HepG2 (cell line): Measurements from ENCODE around the gene DOCK1. TPM values are rescaled to one million over a fixed set of nuclear protein-coding genes. Genes with fewer than 3 reads are reported as not detected.
A peak's percentile ranks its signal among the peaks of the same experiment; 100 is the strongest.

Experiments used
- AGO1 ChIP-seq: fragments of 200-400 bp; formaldehyde crosslinking; IDR thresholded peaks from 2 replicates; pipeline ENCODE4 v1.6.1; 2017; ENCODE audit warnings: mild to moderate bottlenecking, low read depth, low read length, moderate library complexity; ENCODE audit not compliant: poor library complexity, severe bottlenecking
- FOXA3 ChIP-seq: IDR thresholded peaks from 2 replicates; pipeline ENCODE4 v1.6.1; 2016; ENCODE audit warnings: missing genetic modification reagents, missing compliant biosample characterization
- FOXP4 ChIP-seq: sonication (generic); formaldehyde crosslinking; IDR thresholded peaks from 2 replicates; pipeline ENCODE4 v1.4.0; 2020; ENCODE audit warnings: missing genetic modification reagents
- GLI4 ChIP-seq: sonication (generic); formaldehyde crosslinking; IDR thresholded peaks from 2 replicates; pipeline ENCODE4 v1.5.1; 2020; ENCODE audit warnings: missing genetic modification reagents, mild to moderate bottlenecking, moderate library complexity, borderline replicate concordance
- JUNB ChIP-seq: sonication (generic); formaldehyde crosslinking; IDR thresholded peaks from 2 replicates; pipeline ENCODE4 v1.8.0; 2022; ENCODE audit warnings: missing genetic modification reagents, mild to moderate bottlenecking, borderline replicate concordance
- MATR3 ChIP-seq: sonication (generic); formaldehyde crosslinking; IDR thresholded peaks from 2 replicates; pipeline ENCODE4 v1.4.0; 2020; ENCODE audit warnings: missing genetic modification reagents
- MLLT10 ChIP-seq: sonication (generic); formaldehyde crosslinking; IDR thresholded peaks from 2 replicates; pipeline ENCODE4 v1.4.0; 2020; ENCODE audit warnings: missing genetic modification reagents
- NFAT5 ChIP-seq: sonication (generic); formaldehyde crosslinking; IDR thresholded peaks from 2 replicates; pipeline ENCODE4 v1.4.0; 2020; ENCODE audit warnings: missing genetic modification reagents
- NFKB2 ChIP-seq: sonication (generic); formaldehyde crosslinking; IDR thresholded peaks from 2 replicates; pipeline ENCODE4 v1.4.0; 2020; ENCODE audit warnings: missing genetic modification reagents, borderline replicate concordance
- REST ChIP-seq, 2 experiments: IDR thresholded peaks; 2 replicates each; pipeline ENCODE4 v1.6.1; 2011 to 2012; ENCODE audit warnings: low read length in 2 of 2, borderline replicate concordance in 1 of 2, low read depth in 1 of 2, mild to moderate bottlenecking in 1 of 2, moderate library complexity in 1 of 2
- YEATS4 ChIP-seq: sonication (generic); formaldehyde crosslinking; IDR thresholded peaks from 2 replicates; pipeline ENCODE4 v1.4.0; 2020; ENCODE audit warnings: missing genetic modification reagents, borderline replicate concordance
- ZBTB38 ChIP-seq: sonication (generic); formaldehyde crosslinking; IDR thresholded peaks from 2 replicates; pipeline ENCODE4 v1.5.1; 2020; ENCODE audit warnings: mild to moderate bottlenecking, missing genetic modification reagents
- ZBTB39 ChIP-seq: sonication (generic); formaldehyde crosslinking; IDR thresholded peaks from 2 replicates; pipeline ENCODE4 v1.5.0; 2020; ENCODE audit warnings: missing genetic modification reagents
- ZNF292 ChIP-seq: sonication (generic); formaldehyde crosslinking; IDR thresholded peaks from 2 replicates; pipeline ENCODE4 v1.8.1; 2022; ENCODE audit warnings: mild to moderate bottlenecking, low read depth, missing genetic modification reagents, borderline replicate concordance
- ZNF383 ChIP-seq: sonication (generic); formaldehyde crosslinking; IDR thresholded peaks from 2 replicates; pipeline ENCODE4 v1.4.0; 2020; ENCODE audit warnings: missing genetic modification reagents, mild to moderate bottlenecking, borderline replicate concordance
- ZSCAN21 ChIP-seq: sonication (generic); formaldehyde crosslinking; IDR thresholded peaks from 2 replicates; pipeline ENCODE4 v1.8.0; 2022; ENCODE audit warnings: mild to moderate bottlenecking, missing genetic modification reagents, moderate library complexity, borderline replicate concordance
- polyA plus RNA-seq, 8 experiments: library from polyadenylated mRNA; depleted of rRNA in 3 of 8; stranded (reverse) in 7 of 8; unstranded in 1 of 8; fragments of >200 nt; fragmentation: Illumina TruSeq in 4 of 8; extraction: Trizol in 4 of 8; gene quantifications; 2 replicates each; pipeline versions ENCODE4 v1.2.1 to v1.2.3, GENCODE V29; 2011 to 2016; ENCODE audit warnings: low read depth in 4 of 8, missing spikeins in 1 of 8, mixed read lengths in 1 of 8; ENCODE audit not compliant: insufficient read depth in 1 of 8
- total RNA-seq, 5 experiments: library from RNA; depleted of rRNA; stranded (reverse); fragments of >200 nt; fragmentation: Illumina TruSeq; extraction: Trizol; gene quantifications; 2 replicates each; pipeline ENCODE4 v1.2.3, GENCODE V29; 2016; ENCODE audit warnings: low read depth in 1 of 5

The DOCK1 gene
- total and polyA plus RNA-seq, 2 of the 13 experiments (the other 11 are each of a cell fraction or from before 2014, with no cell fraction given) = 8.3 to 25.5 TPM

GRCh38 chr10:126904516-126904817, 761 bp upstream of the DOCK1 start (continued):
- TF ChIP-seq MATR3 (CRISPR knock-in tag) (no peak), NFAT5 (CRISPR knock-in tag) (no peak; the same call in 1 of the 2 replicates), NFKB2 (CRISPR knock-in tag) (no peak), ZSCAN21 (CRISPR knock-in tag) (no peak), ZNF292 (no peak), MLLT10 (CRISPR knock-in tag) (no peak), JUNB (no peak), FOXA3 (CRISPR knock-in tag) (no peak), ZNF383 (CRISPR knock-in tag) (no peak), FOXP4 (CRISPR knock-in tag) (no peak), GLI4 (CRISPR knock-in tag) (no peak), YEATS4 (CRISPR knock-in tag) (no peak), REST (IDR thresholded peaks at IDR 0.05; ENCODE audit: borderline replicate concordance in 1 of 2, low read depth in 1 of 2, low read length in 2 of 2) (no peak), AGO1 (no peak), ZBTB39 (CRISPR knock-in tag) (no peak), ZBTB38 (CRISPR knock-in tag) (peak; percentile 41; the same call in 1 of the 2 replicates)
